ENCODE results near the gene USP22. TPM values are rescaled to one million over a fixed set of nuclear protein-coding genes. Genes with fewer than 3 reads are reported as not detected.

The USP22 gene
- total and polyA plus RNA-seq, 2 of the 13 experiments (the other 11 are each of a cell fraction or from before 2014, with no cell fraction given), result 98.0 to 130 TPM

GRCh38 chr17:21043296-21044232, 753 bp upstream of the USP22 start (continued):
- TF ChIP-seq SMC3 (IDR thresholded peaks at IDR 0.05; ENCODE audit: low read length) (no peak), BRD4 (CRISPR knock-in tag; IDR thresholded peaks at IDR 0.05) (no peak), ZNF746 (CRISPR knock-in tag; IDR thresholded peaks at IDR 0.05) (no peak), ZBTB10 (CRISPR knock-in tag; IDR thresholded peaks at IDR 0.05; ENCODE audit: borderline replicate concordance) (no peak), MZF1 (CRISPR knock-in tag; IDR thresholded peaks at IDR 0.05; ENCODE audit: borderline replicate concordance) (no peak), ATF6 (CRISPR knock-in tag; conservative IDR thresholded peaks at IDR 0.05) (no peak), E2F5 (CRISPR knock-in tag; conservative IDR thresholded peaks at IDR 0.05) (peak; percentile 52; the same call in 1 of the 2 replicates), POLR2A (IDR thresholded peaks at IDR 0.05; ENCODE audit: insufficient read depth in 1 of 2, low read depth in 2 of 2, low read length in 2 of 2) (peak in 1 of 2 experiments; percentile 73; a peak in 3 of 4 replicates), SCMH1 (CRISPR knock-in tag; IDR thresholded peaks at IDR 0.05; ENCODE audit: borderline replicate concordance) (no peak), ARHGAP35 (CRISPR knock-in tag; IDR thresholded peaks at IDR 0.05; ENCODE audit: borderline replicate concordance) (peak; percentile 44; the same call in 1 of the 2 replicates), ZNF256 (CRISPR knock-in tag; conservative IDR thresholded peaks at IDR 0.05) (no peak), HOXD1 (CRISPR knock-in tag; IDR thresholded peaks at IDR 0.05) (no peak), ZNF12 (CRISPR knock-in tag; IDR thresholded peaks at IDR 0.05) (no peak), NR1H2 (CRISPR knock-in tag; IDR thresholded peaks at IDR 0.05; ENCODE audit: borderline replicate concordance, low read depth) (no peak), PHF8 (CRISPR knock-in tag; IDR thresholded peaks at IDR 0.05) (peak; percentile 85), ZNF839 (CRISPR knock-in tag; IDR thresholded peaks at IDR 0.05; ENCODE audit: borderline replicate concordance) (no peak)
- TF ChIP-seq, protein P1, sequence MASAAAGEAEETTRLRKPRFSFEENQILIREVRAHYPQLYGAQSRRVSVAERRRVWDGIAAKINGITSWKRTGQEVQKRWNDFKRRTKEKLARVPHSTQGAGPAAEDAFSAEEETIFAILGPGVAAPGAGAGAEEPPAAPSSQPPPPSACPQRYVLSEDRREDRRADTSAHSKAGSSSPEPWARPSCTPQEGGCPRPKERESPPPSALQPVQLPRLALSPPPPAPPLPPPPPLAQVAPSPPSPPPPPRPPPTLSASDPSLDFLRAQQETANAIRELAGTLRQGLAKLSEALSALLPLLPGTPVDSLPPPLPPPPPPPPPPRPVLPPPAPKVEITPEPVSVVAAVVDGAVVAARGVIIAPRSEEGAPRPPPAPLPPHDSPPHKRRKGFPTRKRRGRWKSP (CRISPR knock-in tag; IDR thresholded peaks at IDR 0.05), result peak; percentile 99
